GM12864 (cell line): ENCODE data around the gene MPPED1.

Experiments
- DNase-seq: peaks from one replicate; pipeline ENCODE4 v3.0.0-alpha.2; 2011; ENCODE audit warnings: low read depth
- H3K4me3 ChIP-seq: 2 replicates; pipeline ENCODE4 v1.5.1; 2011; ENCODE audit warnings: mild to moderate bottlenecking, low read depth, low read length, control low read depth
- TF ChIP-seq, protein P1 (sequence below): IDR thresholded peaks from 2 replicates; pipeline ENCODE4 v1.5.1; 2011; ENCODE audit warnings: low read depth, mild to moderate bottlenecking, moderate library complexity, low read length, control low read depth, inconsistent platforms; ENCODE audit errors: missing control alignments

Gene MPPED1

DNA sequence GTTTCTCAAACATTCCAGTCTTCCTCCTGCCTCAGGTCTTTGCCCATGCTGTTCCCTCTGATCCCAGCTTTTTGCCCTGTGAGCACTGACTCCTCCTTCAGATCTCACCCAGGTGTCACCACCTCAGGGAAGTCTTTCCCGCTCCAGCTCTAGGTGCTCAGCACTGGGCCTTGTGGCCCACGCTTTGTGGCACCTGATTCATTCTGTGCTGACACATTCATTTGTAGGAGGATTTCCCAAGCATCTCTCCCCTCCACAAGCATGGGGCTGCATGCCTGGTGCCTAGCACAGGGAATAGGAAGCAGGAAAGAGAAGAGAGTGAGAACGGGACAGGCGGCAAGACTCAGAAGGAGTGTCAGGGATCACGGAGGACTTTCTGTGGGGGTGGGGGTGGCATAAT is 17.6 kb downstream of the MPPED1 start:
- H3K4me3 ChIP-seq: no peak overlapping the region
- TF ChIP-seq, protein P1, sequence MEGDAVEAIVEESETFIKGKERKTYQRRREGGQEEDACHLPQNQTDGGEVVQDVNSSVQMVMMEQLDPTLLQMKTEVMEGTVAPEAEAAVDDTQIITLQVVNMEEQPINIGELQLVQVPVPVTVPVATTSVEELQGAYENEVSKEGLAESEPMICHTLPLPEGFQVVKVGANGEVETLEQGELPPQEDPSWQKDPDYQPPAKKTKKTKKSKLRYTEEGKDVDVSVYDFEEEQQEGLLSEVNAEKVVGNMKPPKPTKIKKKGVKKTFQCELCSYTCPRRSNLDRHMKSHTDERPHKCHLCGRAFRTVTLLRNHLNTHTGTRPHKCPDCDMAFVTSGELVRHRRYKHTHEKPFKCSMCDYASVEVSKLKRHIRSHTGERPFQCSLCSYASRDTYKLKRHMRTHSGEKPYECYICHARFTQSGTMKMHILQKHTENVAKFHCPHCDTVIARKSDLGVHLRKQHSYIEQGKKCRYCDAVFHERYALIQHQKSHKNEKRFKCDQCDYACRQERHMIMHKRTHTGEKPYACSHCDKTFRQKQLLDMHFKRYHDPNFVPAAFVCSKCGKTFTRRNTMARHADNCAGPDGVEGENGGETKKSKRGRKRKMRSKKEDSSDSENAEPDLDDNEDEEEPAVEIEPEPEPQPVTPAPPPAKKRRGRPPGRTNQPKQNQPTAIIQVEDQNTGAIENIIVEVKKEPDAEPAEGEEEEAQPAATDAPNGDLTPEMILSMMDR: no peak
- DNase-seq: no peak

DNA sequence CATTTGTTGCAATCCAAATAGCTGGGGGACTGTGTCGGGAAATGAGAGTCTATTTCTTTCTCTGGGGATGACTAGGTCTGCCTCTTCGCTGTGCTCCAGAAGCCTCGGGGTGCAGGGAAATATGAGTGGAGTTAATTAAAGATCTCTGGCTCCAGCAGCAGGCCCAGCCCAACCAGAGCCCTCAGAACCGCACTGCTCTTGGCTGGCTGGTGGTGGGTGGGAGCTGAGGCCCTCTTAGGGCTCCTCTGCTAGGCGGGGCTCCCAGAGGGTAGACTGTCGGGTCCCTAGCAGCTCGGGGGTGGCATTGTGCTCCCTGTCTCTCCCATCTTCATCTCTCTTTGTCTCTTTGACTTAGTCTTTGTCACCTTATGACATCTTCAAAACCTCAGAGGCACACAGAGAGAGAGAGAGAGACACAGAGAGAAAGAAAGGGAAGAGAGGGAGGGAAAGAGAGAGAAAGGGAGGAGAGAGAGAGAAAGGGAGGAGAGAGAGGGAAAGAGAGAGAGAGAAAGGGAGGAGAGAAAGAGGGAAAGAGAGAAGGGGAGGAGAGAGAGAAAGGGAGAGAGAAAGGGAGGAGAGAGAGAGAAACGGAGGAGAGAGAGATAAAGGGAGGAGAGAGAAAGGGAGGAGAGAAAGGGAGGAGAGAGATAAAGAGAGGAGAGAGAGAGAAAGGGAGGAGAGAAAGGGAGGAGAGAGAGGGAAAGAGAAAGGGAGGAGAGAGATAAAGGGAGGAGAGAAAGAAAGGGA is 20.2 kb downstream of the MPPED1 start:
- no peak overlapping the region for H3K4me3 ChIP-seq
- DNase-seq: no peak
- TF ChIP-seq, protein P1: no peak

DNA sequence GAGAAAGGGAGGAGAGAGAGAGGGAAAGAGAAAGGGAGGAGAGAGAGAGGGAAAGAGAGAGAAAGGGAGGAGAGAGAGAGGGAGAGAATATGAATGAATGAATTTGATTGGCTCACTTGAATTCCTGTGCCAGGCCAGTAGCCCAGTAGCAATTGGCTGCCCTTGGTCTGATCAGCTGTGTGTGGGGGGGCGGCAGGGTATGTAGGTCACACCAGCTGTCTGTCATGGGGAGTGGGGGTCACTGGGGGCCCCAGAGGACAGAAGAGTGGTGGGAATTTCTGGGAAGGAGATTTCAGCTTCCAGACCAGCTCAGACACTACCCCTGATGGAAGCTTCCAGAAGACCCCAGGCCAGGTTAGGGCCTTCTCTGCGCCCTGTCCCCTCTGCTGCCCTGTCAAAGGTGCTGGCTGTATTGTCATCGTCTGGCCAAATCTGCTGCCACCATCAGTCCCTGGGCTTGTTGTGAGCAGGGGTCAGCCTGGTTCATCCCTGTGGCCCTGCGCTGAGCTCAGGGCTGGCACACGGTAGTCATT is 21.1 kb downstream of the MPPED1 start:
- no peak for DNase-seq
- TF ChIP-seq, protein P1: no peak
- H3K4me3 ChIP-seq: no peak overlapping the region

DNA sequence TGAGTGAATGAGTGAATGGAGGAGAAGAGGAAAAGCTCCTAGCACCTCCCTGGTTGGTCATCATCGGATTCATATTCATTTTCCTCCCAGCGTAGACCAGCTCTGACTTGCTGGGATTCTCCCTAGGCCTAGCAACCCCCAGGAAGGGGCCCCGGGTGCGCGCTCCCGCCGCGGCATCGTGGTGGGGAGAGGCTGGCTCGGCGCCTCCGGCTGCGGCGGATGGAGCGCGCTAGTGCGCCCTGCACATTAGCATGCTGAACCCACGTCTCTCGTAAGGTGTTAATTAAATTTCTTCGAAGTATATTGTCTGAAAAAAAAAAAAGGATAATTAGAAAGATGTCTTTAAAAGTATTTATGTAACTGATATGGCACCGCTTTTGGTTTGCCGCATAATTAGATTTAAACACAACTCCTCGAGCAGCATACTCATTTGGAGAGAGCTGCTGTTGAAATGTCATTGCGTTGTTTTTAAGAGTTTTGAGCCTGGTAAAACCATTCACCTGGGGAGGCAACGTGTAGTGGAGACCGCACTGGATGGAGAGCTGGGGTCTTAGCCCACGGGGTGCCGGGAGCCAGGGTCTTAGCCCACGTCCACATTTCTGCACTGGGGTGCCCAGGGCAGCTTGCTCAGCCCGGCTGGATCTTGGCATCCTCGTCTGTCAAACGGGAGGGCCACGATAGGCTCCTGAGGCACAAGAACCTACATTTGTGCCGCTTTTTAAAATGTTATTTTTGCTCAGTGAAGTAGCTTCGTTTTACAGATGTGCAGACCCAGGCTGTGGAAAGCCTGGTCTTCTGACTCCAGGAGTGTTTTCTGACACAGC is 21.8 kb downstream of the MPPED1 start:
- no peak overlapping the region for H3K4me3 ChIP-seq
- TF ChIP-seq, protein P1: no peak
- DNase-seq: no peak

DNA sequence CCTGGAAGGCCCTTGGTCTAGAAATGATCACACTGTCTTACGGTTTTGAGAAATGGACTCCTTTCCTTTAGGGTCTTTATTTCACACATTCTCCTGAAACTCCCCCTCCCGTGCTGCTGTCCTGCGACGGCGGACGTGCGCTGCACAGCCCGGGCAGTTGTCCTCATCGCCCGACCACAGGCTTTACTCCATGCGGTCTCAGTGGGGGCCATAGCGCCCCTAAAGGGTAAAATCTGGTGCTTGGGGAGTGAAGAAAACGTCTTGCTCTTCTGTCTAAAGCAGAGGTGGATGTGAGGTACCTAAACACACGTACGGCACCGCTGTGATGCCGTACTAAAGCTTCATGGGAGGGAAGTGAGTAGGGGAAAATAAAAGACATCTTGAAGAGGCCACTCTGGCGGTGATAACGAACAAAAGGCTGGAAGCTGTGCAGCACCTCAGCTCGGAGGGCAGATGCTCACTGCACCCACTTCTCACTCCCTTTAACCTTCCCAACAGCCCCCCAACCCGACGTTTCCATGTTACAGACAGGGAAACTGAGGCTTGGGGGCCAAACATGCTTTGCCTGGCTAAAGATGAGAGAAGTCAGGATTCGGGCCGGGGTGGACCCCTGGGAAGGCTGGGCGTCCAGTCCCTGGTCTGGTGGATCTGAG is 22.6 kb downstream of the MPPED1 start:
- DNase-seq: no peak
- TF ChIP-seq, protein P1: no peak
- H3K4me3 ChIP-seq: no peak overlapping the region

DNA sequence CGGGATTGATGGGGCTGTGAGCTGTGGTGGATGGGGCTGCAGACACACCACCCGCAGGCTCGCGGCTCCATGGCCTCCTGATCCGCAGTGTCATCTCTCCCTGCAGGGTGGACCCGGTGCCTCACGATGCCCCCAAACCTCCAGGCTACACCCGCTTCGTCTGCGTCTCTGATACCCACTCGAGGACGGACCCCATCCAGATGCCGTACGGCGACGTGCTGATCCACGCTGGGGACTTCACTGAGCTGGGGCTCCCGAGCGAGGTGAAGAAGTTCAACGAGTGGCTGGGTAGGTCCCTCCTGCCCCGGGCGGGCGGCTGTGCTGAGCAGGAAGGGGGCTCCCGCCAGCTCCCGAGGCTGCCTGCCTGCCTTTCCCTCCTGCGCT is 23.1 kb downstream of the MPPED1 start:
- no peak overlapping the region for H3K4me3 ChIP-seq
- TF ChIP-seq, protein P1: no peak
- DNase-seq: no peak
